Left hindlimb (tissue), 1 donor: ENCODE data around the gene DMP1.
"Not testable (repeated sequence)": the region's sequence is repeated elsewhere in the genome, so short reads cannot be mapped to it uniquely, and the experiment has no call there.

Source experiments
- DNase-seq: peaks from one replicate; pipeline ENCODE4 v3.0.0-alpha.2; 2018

DMP1 gene

GRCh38 chr4:87688316-87688715, 38.2 kb downstream of the DMP1 start:
- no peak for DNase-seq

DNA sequence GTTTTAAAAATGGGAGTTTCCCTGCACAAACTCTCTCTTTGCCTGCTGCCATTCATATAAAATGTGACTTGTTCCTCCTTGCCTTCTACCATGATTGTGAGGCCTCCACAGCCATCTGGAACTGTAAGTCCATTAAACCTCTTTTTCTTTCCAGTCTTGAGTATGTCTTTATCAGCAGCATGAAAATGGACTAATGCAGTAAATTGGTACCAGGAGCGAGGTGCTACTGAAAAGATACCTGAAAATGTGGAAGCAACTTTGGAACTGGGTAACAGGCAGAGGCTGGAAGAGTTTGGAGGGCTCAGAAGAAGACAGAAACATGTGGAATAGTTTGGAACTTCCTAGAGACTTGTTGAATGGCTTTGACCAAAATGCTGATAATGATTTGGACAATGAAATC, 40.9 kb downstream of the DMP1 start:
- not testable (repeated sequence) for DNase-seq

DNA sequence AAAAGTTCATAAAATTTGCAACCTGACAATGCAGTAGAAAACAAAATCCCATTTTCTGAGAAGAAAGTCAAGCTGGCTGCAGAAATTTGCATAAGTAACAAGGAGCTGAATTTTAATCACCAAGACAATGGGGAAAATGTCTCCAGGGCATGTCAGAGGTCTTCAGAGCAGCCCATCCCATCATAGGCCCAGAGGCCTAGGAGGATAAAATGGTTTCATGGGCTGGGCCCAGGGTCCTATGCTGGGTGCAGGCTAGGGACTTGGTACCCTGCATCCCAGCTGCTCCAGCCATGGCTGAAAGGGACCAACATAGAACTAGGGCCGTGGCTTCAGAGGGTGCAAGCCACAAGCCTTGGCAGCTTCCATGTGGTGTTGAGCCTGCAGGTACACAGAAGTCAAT, 42.0 kb downstream of the DMP1 start:
- not testable (repeated sequence) for DNase-seq

DNA sequence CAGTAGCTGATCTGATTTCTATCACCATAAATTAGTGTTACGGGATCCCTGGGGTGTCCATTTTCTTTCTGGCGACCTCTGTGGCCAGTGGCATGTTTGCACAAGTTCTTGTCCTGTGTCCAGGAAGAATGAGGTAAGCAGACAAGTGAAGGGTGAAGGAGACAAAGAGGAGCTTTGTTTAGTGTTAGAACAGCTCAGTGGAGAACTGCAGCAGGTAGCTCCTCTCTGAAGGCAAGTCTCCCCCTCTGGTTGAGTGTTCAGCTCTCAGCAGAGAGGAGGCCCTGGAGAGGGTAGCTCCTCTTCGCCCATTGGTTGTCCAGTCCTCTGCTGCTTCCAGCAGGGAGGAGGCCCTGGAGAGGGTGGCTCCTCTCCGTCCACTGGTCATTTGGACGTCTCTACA, 47.2 kb downstream of the DMP1 start:
- no peak for DNase-seq

DNA sequence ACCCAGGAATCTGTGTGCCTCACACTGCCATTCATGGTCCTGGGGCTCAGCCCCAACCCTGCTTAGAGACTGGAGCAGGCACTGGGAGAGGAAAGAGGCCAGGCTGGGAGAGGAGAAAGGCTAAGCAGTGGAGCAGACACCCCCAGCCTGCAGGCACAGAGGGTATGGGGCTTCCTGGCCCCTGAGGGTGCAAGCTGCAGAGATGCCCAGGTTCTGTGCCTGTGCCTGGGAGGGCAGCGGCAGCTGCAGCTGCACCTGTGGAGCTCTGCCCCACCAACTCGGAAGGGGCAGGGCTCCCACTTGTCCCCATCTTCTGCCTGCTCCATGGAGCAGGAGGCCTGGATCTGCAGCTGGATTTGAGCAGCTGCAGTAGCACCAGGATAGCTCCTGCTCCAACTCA, 47.9 kb downstream of the DMP1 start:
- DNase-seq = no peak

- DNase-seq = no peak
These were observed 48.3 kb downstream of the DMP1 start for GRCh38 chr4:87698394-87698793.

- no peak for DNase-seq
These were observed 53.9 kb downstream of the DMP1 start for GRCh38 chr4:87704001-87704400.

GRCh38 chr4:87707279-87707918, 57.3 kb downstream of the DMP1 start:
- no peak for DNase-seq
